Activated CD4-positive, alpha-beta T cell treated with anti-CD3 and anti-CD28 coated beads for 4 hours (primary cell): ENCODE results near the gene B9D1.

ENCODE experiments used
- DNase-seq, 2 donors: peaks; one replicate each; pipeline ENCODE4 v3.0.0-alpha.2; 2020

The B9D1 gene

DNA sequence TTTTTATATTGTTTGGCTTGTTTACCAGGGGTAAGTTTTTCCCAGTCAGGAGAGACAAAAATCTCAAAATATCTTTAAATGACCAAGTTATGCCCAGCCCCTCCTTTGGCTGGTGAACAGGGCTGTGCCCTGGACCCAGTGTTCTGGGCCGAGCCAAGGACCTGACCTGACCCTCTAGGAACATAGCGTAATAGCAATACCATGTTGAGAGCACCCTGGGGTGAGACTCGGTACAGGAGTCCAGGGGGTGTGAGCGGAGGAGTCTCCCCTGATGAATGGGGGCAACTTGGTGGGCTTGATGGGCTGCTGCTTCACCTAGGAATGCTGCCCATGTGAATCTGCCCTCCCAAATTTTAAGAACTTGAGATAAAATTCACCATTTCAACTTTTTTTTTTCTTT, 47.4 kb downstream of the B9D1 start:
- no peak for DNase-seq

DNA sequence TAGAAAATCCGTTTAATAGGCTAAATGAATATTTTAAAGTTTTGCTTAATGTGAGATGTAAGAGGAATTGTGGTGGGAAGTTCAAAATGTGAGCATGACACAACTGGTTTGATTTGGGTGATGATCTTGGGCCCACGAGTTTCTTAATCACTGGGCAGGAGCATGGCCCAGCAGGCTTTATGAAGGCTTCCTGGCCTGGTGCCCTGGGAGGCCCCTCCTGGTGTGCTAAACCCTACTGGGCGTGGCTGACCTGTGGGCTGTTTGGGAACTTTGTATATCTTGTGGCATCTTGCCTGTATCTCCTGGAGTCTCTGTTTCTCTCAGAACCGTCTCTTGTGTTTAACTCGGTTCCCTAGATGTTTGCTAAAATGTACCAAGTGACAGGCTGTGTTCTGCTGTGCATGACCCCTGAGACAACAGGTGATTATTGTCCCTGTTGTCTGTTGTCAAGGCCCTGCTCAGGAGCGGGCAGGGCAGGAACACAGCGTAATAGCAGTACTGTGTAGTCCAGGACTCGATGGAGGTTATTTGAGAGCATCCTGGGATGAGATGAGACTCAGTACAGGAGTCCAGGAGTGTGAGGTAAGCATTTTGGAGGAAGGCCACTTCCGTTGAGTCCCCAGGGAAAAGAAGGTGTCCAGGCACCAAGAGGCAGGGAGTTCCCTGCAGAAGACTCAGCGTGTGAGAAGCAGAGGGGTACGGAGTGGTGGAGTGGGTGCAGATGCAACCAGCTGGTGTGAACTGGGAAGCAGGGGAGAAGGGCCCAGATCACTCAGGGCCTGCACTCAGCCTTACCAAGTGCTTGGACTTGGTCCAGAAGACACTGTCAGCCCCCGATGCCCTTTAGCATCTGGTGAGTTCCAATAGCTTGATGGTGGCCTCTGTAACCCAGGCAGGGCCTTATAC, 48.5 kb downstream of the B9D1 start:
- no peak for DNase-seq

DNA sequence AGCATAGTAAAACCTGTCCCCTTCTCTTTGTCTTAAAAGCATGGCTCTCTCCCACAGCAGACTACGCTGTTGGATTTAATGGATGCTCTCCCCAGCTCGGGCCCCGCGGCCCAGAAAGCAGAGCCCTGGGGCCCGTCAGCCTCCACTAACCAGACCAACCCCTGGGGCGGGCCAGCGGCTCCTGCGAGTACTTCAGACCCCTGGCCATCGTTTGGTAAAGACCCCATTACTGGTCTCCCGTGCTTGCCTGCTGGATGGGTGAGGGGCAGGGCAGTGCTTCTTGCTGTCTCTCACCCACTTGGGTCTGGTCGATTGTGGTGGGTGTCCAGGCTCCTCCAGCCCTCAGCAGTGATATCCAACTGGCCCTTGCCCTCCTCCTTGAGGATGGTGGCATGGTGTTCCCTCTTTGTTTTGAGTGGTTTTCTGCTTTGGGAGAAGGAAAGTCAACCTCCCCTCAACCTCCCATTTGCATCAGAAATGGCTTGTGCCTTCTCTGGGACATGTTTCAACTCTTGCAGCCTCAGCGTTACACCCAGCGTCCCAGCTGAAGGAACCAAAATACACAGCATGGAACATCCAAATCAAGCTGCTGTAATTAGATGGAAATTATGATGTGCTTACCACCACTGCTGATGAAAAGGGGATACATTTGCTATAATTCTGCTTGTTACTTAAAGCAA, 49.3 kb downstream of the B9D1 start:
- DNase-seq = no peak

DNA sequence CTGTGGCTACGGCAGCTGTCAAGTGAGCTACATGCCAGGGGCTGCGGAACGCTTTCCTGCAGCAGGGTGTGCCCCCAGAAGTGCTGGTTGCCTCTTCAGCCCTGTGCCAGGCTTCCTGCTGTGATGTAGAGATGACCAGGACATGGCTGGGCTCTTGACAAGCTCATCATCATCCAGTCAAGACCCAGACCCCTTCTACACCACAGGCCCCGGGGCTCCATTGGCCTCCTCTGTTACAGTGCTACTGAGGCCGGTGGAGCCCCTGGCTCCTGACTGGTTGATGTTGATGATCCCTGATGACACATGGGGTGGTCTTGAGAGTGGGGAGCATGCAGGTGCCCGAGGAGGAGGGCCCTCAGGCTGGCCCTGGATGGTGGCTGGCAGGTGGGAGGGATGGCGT, 50.1 kb downstream of the B9D1 start:
- no peak for DNase-seq

DNA sequence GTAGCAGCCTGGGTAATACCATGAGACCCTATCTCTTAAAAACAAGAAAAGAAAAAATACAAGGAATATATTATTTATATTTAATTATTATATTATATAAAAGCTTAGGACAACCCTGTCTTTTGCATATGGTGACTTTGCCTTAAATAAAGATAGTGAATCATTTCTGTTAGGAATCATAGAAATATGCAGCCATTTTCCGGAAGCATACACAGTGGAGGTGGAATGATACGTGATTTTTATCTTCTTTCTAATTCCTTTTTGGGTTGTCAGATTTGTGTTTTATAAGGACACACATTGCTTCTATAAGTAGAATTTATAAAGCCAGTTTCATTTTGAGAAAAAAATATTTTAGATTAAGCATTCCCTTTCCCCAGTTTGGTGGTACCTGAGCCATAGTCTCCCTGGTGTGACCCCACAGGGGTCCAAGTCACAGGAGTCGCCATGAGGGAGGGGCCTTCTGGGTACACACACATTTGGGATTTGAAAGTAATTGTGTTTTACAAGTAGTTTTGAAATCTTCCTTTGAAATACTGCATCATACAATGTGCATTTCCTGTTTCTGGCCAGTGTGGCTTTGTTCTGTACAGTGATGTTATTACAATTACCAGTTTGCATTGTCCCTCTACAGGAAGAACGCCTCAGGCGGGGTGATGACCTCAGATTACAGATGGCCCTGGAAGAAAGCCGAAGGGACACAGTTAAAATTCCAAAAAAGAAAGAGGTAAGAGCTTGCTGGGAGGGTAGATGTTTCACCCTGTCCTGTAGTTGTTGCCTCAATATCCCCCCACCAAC, 50.9 kb downstream of the B9D1 start:
- DNase-seq = no peak

DNA sequence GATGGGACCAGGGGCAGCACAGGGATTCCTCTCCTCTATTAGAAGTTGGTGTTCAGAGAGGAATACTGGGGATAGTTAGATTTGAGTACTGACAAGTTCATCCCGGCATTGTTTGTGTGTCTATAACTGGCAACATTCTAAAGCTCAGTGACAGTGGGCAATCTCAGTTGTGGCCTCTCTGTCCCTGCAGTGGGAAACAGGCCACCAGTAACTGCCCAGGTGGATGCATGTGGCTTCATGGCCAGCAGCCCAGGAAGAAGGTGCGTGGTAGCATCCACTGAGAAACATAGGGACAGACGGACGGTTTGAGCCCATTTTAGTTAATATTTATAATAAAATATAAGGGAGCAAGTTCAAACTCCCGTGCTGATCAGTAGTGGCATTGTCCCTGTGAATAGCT, 51.5 kb downstream of the B9D1 start:
- DNase-seq = no peak

DNA sequence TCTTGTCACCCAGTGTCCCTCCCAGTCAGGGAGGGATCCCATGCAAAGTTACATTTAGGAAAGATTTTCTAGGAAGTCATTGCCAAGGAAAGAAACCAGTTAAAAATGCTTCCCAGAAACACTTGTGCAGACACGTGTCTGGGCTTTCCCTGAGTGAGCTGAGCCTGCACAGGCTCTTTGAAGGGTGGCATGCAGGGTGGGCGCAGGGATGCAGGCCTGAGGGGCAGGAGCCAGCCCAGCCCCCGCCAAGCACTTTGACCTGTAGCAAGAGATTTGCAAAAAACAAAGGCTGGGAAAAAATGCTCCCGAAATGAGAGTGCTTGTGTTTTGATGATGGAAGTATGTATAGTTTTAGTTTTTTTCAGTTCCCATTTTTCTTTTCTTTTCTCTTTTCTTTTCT, 52.4 kb downstream of the B9D1 start:
- no peak for DNase-seq

DNA sequence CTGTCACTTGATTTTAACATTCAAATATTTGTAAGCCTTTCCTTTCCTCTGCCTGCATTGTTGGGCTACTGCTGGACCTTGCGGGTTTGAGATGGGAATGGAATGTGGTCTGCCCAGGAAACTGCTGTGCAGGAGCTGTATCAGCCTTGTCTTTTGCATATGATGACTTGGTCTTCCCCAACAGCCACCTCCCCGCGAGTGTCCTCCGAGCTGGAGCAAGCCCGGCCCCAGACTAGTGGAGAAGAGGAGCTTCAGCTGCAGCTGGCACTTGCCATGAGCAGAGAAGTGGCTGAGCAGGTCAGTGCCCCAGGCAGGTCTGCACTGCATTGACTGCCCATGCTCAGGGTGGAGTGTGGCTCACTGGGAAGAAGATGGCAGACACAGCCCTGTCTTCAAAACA, 52.8 kb downstream of the B9D1 start:
- no peak for DNase-seq

DNA sequence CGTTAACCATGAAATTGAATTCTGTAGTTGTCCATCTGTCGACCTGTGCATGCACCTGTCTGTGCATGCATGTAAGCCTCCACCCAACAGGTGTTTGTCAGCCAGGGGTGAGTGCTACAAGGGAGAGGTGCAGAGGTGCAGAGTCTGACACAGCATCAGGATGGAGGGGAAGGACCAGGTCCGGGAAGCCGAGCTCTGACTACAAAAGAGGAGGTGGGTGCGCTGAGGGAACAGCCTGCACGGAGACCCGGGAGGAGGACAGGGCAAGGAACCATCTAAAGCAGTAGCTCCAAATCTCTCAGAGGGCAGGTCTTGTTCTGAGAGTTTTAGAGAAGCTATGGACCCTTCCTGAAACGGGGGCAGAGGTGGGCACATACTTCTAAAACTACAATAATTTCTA, 54.1 kb downstream of the B9D1 start:
- DNase-seq = no peak

DNA sequence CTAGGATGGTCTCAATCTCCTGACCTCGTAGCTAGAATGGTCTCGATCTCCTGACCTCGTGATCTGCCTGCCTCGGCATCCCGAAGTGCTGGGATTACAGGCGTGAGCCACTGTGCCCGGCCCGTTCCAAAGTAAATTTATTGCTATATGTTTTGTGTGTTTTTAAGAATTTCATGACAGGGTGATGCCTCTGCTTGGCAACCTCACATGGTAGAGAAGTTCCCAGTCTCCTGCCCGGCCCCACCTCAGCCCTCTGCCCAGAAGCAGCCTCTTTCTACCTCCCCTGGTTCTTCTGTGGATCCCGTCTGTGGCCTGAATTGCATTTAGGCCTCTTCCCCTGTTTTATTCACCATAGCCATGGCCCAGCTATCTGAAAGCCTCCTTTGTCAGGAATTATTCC, 55.0 kb downstream of the B9D1 start:
- no peak for DNase-seq

DNA sequence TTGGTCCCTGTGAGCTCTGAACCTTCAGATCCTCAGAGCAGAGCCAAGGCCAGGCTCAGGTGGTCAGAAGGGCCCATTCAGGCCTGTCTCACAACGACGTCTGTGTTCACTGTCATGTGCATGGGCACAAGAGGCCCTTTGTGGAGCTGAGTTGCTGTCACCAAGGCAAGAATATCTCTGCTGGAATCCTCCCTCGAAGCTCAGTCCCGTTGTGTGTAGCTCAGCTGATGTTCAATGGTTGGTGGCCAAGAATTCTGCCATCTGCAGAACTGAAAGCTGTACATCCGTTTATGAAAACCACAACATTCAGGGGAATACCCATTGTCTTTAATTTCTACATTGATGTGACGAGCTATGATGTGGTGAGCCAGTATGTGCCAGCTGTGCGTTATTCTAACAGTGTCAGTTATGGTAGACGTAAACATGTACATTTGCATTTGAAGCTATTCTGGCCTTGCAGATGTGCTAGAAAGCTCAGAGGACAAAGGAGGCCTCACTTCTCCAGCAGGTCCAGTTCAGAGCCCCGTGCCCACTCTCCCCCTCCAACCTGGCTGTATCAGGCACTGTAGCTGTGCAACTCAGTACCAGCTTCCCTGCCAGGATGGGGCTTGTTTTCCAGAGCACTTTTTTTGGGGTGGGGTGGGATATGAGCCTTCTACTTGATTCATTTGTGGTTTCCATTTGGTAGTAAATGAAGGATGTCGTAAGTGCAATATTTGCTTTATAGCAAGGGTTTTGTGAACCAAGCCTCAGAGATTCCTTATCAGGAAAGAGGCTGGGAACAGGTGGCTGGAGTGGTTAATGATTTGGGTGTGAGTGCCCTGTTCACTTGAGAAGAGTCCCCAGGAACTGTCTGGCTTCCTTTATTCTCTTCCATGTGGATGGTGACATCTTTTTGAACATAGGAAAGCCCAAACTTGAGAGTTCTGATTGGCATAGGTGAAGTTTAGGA, 56.1 kb downstream of the B9D1 start:
- peak; percentile 8 for DNase-seq

DNA sequence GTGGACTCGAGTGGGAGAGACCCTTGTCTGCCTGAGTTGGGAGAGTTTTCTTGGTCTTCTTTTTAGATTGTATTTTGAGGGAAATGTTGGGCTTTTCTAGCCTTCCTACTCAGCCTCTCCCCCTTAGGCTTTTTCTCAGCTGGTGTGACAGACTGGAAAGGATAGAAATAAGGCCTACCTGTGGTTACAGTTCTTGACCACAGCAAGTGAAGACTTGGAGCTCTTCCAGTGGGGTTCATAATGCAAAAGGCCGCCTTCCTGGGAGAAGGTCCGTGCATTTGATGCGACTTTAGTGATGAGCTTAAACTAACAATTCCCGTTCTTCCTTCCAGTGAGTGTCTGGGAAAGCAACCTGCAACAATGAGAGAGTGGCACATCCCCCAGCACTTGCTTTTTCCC, 56.8 kb downstream of the B9D1 start:
- no peak for DNase-seq

DNA sequence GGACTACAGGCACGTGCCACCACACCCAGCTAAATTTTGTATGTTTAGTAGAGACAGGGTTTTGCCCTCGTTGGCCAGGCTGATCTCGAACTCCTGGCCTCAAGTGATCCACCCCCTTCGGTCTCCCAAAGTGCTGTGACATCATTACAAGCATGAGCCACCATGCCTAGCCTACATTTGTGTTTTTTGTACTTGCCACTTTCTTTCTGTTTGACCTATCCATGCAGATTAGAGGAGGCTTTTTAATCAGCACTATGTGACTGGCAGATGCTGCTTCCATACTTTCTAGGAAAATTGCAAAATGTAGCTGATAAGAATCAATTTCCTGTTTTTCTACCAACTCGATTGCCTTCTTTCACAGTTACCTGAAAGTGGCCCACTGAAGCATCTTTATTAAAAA, 57.3 kb downstream of the B9D1 start:
- no peak for DNase-seq

DNA sequence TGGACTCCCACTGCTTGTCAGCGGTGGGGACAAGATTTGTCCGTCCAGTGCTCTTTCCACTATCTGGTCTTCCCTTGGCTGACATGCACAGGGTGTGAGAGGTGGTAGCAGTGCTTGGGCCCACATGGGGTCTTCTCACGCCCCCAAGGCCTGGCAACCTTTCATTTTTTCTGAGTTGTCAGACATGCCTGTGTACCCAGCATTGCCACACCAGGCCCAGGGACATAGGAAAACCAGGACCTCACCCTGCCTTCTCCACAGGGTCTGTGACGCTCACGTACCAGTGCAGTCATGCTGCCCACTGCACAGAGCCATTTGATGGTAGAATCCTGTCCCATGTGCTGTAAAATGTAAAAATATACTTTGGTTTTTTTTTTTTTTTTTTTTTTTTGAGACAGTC, 57.8 kb downstream of the B9D1 start:
- DNase-seq = no peak

DNA sequence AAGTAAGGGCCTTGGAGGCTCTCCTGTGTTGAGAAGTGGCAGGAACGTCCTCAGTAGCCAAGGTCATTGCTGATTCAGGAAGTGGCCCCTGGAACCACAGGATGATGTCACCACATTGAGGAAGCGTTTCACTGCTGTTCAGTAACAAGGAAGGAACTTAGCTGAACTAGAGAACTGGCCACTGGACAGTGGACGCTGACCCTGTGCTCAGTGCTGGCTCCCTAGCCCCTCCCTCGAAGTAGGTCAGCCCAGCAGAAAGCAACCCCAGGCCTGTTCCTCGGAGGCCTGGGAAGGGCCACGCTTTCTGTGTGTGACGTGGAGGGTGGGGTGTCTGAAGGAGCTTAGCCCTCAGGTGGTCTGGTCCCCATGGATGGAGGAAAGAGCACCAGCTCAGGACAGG, 58.3 kb downstream of the B9D1 start:
- no peak for DNase-seq

DNA sequence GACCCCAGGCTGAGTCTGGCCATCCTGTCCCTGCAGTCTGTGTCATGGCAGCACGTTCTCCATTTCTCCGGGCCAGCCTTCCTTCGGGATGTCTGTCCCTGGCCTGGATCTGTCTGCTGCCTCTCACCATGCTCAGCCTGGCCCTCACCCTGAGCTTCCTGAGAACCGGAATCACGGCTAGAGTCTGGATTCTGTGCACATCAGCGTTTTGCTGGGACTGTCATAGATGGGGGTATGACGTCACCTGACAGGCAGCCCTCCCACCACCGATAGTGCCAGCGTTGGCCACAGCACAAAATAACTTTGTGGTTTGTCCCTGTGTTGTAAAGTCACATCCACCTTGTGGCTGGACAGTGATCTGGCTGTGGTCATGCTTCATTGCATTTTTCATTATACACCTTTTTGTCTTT, 59.2 kb downstream of the B9D1 start:
- DNase-seq = no peak

DNA sequence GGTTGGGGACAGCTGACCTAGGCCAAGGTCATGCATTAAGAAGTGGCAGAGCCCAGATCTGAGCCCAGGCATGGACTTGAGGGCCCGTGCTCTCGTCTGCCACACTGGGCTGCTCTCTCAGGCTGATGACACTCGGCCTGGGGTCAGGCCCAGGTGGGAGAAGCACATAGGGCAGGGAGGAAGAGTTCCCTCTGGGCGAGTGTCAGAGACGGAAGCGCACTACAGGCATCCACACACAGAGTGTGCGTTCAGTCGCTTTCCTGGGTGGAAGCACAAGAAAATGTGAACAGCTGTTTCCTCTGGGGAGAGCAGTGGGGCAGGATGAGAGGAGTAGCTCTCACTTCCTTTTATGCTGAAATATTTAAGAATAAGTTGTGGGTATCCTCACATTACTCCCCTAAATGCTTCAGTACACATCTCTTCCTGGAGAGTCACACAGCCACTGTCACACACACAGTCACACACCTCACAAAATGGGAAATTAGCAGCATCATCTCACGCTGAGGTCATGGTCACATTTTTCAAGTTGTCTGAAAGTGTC, 59.7 kb downstream of the B9D1 start:
- no peak for DNase-seq

DNA sequence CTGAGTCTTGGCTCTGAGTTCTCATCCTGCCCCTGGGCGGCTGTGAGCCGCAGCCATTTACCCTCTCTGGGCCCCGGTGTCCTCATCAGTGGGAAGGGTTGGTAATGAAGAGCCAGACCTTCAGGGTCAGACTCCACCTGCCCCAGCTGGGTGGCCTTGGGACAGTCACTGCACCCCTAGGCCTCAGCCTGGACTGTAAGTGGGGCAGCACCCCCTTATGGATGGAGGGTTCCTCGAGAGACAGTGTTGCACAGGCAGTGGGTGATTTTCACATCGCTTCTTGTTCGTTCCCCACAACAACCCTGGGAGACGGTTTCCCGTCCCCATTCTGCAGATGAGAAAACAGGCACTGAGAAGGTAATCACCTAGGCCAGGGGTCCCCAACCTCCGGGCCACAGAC, 60.5 kb downstream of the B9D1 start:
- no peak for DNase-seq

DNA sequence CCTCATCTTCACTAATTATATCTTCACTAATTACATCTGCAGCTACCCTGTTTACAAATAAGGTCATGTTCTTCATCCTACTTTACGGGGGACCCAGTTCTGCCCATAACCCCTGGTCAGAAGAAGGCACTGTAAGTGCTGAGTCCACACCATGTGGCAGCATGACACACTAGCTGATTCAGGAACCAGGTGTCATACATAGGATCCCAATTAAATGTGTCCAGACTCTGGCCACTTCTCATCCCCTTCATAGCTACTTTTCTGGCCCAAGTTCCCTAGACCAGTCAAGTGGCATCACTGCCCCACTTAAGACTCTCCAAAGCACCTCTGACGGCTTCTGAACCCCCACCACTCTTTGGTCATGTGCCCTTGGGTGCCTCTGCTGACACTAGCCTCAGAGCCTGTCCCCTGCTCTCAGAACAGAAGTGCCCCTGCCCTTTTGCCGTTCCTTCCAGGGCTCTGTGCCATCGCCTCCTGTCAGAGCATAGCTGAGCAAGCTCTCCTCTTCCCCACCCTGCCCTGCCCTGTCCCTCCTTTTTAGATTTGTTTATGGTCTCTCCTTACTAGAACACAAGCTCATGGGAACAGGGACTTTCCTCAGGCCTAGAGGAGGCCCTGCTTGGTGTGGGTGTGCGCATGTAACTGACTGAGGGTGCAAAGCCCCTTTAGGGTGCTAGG, 61.1 kb downstream of the B9D1 start:
- no peak for DNase-seq

DNA sequence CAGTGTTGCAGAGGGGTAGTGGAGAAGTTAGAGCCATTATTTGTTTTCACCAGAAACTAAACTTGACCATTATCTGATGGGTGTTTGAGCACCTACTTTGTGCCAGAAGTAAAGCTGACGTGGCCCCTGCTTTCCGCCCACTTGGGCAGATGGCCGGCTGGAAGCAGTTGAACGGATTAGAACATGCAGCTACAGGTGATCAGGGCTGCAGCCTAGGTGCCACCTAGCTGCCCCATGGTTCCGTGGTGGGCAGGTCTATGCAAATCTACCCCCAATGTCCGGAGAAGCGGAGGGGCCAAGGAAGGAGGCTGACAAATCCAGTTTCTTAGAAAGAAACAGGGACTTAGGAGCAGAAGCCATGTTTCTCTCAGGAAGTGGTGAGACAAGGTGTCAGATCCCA, 62.7 kb downstream of the B9D1 start:
- DNase-seq = no peak

DNA sequence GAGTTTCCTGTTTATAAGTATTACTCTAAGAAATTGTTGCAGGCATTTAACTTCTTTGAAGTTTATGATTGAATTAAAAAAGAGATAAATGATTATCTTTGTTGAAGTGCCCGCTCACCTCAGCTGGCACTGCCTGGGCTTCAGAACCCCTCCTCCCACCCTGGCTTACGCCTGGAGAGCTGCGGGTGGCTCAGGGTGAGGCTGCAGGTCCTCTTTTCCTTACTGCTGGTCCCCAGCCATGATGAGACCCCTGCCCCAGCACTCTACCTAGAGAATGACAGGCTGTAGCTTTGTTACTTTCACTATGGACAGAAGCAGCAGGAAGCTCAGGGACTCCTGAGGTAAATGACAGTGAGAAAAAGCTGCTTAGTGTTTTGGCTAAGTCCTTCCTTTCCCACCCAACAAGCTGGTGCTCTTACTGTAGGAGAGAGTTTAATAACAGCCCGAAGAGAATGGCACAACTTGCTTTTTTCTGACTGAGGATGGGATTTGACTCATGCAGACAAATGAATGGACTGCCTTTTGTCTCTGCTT, 63.2 kb downstream of the B9D1 start:
- DNase-seq = no peak
